HG03060 (cell line): Measurements from ENCODE around the gene TK1.
"Not testable (repeated sequence)": the region's sequence is repeated elsewhere in the genome, so short reads cannot be mapped to it uniquely, and the experiment has no call there.

Experiments used
- ATAC-seq: cut with Tn5 transposase; IDR thresholded peaks from one replicate; pipeline ENCODE4 v1.9.1; 2021; ENCODE audit warnings: low read depth, moderate number of reproducible peaks; ENCODE audit not compliant: unreplicated experiment

TK1 gene, protein sequence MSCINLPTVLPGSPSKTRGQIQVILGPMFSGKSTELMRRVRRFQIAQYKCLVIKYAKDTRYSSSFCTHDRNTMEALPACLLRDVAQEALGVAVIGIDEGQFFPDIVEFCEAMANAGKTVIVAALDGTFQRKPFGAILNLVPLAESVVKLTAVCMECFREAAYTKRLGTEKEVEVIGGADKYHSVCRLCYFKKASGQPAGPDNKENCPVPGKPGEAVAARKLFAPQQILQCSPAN

DNA sequence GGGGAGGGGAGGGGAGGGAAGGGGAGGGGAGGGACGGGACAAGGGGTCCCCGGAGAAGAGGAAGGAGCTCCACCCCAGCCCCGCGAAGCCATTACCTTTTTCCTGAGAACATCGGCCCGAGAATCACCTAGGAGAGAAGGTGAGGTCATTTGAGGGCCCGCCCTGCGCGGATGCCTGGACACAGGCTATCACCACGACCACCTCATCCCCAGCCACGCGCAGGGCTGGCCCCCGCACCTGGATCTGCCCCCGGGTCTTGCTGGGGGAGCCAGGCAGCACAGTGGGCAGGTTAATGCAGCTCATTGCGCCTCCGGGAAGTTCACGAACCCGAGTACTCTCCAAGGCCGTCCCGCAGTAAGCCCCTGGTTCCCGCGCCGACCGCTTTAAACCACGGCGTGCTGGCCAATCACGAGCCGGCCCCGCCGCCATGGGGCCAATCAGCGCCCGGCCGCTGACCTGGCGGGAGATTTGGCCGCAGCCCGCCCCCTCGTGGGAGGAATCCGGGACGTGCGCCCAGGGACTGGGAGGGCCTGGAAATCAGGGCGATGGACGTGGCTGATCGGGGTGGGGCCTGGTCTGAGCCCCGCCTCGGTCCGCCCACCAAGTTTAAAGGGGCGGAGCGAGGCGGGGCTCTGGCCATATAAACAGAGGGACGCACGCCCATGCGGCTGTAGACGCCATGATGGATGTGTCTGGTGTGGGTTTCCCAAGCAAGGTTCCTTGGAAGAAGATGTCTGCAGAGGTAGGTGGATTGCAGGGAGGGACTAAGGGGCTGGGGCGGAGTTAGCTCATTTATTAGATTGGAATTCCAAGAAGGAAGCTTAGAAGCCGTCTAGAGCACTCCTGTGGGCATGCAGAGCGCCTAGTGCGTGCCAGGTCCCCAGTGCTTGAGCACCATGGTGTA is at the start of gene TK1, which contains the start of gene AFMID:
Gene TK1 (minus strand): TSS at position 361 of the 904 bp plus-strand sequence. CDS start 58 bp downstream, at position 303.
Gene AFMID (plus strand): TSS at position 671 of the 904 bp plus-strand sequence. CDS start 9 bp downstream, at position 680.
- ATAC-seq, result peak; percentile 72

DNA sequence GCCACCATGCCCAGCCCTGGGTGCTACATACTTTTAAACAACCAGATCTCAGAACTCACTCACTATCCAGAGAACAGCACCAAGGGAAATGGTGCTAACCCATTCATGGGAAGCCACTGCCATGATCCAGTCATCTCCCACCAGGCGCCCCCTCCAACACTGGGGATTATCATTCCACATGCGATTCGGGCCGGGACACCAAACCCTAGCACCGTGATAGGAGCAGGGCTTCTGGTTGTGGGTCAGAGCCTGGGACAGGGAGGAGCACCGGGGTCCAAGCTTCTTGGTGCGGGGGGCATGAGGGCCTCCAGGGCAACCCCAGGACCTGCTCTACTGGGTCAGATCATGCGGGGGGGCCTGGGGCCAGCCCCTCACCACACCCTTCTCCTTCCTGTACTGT is 49.0 kb upstream of the TK1 start:
- ATAC-seq, result no peak

DNA sequence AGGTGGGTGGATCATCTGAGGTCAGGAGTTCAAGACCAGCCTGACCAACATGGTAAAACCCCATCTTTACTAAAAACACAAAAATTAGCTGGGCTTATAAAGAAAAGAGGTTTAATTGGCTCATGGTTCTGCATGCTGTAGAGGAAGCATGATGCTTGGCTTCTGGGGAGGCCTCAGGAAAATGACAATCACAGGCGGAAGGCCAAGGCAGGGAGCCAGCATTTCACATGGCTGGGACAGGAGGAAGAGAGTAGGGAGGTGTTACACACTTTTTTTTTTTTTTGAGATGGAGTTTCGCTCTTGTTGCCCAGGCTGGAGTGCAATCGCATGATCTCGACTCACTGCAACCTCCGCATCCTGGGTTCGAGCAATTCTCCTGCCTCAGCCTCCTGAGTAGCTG is 48.2 kb upstream of the TK1 start:
- ATAC-seq, result not testable (repeated sequence)

DNA sequence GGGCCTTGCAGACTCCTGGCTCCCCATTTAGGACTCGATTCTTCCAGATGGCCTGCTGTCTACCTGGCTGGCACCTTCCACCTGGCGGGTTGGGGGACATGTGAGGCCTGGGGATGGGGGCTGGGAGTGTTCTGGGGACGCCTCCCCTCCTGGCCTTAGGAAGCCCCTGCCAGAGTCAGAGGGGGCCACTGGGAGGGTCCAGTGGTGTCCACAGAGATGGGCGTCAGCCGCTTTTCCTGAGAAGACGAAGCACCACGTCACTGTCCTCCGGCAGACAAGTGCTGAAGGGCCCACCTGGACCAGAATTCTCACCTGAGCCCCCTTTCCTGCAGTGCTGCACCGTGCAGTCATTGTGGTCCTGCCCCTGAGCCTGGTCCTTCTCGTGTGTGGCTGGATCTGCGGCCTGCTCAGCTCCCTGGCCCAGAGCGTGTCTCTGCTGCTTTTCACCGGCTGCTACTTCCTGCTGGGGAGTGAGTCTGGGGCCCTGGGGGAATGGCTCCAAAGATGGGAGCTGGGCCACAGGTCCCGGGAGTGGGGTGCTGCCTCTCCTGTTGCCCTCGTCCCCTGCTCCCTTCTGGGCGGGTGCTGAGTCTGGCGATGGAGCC is 47.5 kb upstream of the TK1 start:
- ATAC-seq, result no peak

DNA sequence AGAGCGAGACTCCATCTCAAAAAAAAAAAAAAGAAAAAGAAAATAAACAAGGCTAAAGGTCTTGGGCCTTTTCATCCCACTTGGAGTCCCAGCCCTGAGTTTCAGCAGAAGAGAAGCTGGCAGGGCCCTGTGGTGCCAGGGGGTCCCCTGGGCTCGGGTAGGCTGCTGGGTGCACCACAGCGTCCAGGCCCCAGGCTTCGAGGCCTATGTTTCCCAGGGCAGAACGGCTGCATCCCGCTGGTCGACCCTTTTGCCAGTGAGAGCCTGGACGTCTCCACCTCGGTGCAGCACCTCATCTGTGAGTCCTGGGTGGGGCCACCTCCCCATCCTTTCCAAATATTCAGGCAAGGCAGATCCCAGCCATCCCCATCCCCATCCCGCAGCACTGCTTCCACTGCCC is 46.8 kb upstream of the TK1 start:
- ATAC-seq, result no peak

DNA sequence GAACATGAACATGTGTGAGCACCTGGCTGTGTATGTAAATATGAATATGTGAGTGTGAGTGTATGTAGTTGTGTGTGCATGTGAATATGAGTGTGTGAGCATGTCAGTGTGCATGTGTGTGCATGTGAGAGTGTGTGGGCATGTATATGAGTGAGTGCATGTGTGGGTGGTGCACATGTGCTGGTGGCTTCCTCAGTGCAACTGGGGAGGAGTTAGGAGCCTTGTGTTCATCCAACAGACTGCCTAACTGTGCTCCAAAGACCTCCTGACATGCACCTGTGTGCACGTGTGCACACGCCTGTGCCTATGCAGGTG is 46.0 kb upstream of the TK1 start:
- no peak for ATAC-seq

DNA sequence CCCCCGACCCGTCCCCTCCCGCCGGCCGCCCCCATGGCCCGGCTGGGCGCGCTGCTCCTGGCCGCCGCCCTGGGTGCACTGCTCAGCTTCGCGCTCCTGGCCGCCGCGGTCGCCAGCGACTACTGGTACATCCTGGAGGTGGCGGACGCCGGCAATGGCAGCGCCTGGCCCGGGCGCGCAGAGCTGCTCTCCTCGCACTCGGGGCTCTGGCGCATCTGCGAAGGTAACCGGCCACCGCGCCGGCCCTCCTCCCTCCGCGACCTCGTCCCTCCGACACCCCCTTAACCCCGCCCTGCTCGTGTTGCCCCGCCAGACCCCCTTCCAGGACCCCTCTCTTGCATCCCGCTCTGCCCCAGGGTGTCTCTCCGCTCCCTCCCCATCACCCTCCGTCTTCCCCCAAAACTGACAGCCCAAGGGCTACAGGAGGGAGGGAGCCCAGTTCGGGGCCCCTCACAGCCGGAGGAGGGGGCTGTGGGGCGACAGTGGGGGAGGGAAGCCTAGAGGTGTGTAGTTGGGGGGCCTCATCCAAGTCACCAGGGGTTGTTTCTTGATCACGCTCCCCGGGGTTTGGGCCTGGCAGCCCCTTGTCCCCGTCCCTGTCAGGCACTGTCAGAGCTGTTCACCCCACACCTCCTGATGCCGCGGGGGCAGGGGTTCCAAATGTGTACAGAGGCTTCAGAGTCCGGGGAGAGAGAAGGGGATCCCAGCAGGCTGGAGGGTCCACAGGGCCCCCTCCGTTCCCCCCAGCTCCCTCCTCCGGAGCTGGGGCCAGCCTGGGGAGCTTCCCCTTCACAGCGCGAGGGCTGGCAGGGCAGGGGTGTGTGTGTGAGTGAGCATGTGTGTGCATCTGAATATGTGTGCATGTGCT is 45.4 kb upstream of the TK1 start:
- ATAC-seq, result no peak

DNA sequence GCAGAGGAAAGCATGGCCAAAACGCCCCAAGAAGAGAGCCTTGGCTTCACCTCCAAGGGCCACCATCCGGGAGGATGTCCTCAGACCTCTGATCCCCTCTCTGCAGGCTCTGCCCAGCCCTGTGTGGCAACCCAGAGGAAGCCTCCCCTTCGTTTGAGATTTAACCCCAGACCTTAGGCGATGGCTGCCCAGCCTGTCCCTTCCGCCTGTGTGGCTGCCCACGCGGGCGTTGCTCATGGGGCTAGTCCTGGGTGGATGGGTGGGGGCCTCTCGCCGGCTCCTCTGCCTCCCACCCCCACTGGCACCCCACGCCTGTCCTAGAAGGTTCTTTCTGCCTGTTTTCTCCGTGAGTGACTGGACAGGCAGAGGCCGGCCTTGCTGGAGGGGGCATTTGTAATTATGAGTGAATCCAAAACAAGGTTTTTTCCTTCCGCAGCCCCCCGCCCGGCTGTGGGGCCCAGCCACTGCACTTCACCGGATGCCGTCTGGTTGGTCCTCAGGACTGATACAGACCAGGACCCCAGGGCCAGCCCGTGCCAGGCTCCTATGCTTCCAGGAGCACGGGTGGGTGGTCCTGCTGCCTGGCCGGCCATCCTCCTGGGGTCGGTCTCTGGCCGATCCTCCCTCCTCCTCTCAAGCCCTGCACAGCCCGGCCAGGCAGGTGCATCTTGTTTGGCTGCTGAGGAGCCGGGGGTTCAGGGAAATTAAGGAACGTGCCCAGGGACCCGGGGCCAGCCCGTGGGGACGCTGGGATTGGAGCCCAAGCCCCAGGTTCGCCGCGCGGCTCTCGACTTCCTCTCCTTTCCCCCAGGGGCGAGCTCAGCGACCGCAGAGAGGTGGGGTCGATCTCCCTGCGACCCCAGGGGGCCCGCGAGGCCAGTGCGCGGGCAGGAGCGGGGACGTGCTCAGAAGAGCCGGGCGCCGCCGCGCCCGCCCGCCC is 44.4 kb upstream of the TK1 start, which contains the start of gene TMEM235:
Gene TMEM235 (plus strand): TSS at position 636 of the 940 bp plus-strand sequence. CDS start 393 bp downstream, outside the sequence.
- no peak for ATAC-seq

DNA sequence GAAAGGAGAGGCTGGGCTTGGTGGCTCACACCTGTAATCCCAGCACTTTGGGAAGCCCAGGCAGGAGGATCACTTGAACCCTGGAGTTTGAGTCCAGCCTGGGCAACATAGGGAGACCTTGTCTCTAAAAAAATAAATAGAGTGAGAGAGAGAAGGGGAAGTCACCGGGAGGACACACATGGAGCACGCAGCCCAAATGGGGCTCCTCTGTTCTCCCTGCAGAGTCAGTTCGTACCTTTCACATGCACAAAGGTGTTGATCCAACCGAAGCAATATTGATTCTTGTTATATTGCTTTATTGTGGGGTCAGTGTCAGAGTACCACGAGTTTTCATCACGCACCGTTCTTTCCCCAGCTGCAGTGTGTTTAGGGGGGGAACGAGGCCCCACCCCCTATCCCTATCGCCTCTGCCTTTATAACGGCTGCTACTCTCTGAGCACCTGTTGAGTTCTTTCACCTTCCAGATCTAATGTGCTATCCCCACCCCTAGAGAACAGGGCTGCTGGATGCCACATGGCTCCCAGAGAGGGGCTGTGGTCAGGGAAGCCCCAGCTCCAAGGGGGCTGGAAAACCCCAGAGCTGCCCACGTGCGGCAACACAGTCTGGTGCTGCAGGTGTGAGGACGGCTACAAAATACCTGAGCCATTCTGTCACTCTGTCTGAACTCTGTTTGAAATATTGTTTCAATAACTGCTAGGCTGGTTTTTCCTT is 43.6 kb upstream of the TK1 start:
- no peak for ATAC-seq

DNA sequence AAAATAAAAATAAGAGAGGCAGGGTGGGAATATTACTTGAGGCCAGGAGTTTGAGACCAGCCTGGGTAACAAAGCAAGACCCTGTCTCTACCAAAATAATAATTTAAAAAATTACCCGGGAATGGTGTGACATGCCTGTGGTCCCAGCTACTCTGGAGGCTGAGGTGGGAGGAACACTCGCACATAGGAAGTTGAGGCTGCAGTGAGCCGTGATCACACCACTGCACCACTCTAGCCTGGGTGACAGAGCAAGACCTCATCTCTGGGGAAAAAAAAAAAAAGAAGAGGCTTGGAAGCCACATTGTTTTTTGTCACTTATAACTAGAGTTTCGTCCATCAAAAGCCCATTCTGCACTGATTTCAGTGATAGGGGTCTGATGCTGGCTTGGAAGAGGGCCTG is 41.3 kb upstream of the TK1 start:
- ATAC-seq, result no peak

DNA sequence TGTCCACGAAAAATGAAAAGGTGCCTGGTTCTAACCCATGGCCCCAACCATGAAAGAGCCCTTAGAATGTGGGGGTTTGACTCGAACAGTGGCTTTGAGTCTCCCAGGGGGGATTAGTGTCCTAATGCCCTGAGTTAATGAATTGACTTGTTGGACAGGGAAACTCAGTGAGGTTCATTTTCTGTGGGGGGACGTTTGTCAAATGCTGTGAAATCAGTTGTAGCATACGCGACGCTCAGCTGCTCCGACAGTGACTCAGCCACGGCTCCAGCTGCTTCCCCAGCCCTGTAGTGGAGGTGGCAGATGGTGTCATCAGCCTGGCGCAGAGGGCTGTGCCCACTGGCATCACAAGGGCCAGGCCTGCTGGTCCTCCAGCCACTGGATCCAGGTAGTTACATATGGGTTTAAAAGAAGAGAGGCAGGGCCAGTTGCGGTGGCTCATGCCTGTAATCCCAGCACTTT is 40.6 kb upstream of the TK1 start:
- no peak for ATAC-seq

DNA sequence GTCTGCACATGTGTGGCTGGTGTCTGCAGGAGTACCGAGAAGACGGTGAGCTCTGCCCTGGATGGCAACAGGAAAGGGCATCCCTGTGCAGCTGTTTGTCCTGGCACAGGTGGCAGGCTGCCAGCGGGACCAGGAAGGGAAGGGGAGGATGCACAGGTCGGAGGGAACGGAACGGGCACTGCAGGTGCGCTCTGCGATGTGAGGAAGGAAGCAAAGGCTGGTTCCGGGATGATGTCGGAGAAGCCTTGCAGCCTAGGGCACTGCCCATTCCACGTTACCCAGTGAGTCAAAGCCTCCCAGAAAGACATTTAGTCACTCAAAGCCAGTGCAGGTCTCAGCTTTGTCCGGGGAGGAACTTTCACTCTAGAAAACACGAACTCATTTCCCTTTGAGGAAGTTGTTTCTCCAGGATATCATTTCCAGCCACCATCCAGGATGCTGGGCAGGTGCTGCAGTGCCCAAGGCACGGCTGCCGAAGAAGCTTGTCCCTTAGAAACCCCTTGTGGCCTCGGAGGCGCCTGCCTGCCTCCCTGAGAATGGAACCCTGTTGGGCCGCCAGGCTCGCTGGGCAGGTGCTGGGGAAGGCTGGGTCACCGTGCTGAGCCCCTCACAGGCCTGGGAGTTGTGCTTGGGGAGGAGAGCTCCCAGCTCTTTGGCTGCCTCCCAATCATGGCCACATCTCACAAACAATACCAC is 40.1 kb upstream of the TK1 start:
- ATAC-seq, result no peak

DNA sequence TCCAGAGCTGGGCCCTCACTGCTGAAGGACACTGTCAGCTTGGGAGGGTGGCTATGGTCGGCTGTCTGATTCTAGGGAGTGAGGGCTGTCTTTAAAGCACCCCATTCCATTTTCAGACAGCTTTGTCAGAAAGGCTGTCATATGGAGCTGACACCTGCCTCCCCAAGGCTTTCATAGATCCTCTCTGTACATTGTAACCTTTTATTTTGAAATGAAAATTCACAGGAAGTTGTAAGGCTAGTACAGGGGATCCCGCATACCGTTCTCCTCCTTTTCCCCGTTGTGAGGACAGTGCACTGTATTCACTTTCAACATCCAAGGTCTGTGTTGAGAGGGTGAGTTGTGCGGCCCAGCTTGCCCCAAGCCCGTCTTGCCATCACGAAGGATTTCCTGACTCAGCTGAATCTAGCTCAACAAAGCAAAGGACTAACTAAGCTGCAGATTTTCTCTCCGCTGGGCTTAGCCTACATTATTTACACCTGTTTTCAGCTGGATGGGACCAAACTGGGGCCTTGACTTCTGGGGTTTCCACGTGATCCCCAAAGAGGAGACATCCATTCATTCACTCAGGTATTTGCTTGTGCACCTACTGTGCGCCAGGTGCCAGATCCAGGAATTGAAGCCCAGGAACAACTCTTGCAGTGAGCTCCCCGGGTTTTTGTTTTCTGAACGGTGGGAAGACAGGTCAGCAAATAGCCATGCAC is 39.4 kb upstream of the TK1 start:
- ATAC-seq, result no peak

DNA sequence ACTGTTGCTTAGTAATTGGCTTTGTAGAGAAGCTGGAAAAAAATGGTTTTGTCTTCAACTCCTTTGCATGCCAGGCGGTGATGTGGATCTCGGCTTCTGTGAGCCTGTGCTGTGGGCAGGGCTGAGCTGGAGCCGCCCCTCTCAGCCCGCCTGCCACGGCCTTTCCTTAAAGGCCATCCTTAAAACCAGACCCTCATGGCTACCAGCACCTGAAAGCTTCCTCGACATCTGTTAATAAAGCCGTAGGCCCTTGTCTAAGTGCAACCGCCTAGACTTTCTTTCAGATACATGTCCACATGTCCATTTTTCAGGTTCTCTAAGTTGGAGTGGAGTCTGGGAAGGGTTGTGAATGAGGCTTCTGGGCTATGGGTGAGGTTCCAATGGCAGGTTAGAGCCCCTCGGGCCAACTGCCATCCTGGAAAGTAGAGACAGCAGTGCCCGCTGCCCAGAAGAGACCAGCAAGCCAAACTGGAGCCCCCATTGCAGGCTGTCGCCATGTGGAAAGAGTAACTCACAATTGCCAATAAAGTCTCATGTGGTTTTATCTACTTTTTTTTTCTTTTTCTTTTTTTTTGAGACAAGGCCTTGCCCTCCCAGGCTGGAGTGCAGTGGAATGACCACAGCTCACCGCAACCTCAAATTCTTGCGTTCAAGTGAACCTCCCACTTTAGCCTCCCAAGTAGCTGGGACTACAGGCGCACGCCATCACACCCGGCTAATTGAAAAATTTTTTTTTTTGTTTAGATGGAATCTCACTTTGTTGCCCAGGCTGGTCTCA is 38.4 kb upstream of the TK1 start:
- ATAC-seq, result no peak

DNA sequence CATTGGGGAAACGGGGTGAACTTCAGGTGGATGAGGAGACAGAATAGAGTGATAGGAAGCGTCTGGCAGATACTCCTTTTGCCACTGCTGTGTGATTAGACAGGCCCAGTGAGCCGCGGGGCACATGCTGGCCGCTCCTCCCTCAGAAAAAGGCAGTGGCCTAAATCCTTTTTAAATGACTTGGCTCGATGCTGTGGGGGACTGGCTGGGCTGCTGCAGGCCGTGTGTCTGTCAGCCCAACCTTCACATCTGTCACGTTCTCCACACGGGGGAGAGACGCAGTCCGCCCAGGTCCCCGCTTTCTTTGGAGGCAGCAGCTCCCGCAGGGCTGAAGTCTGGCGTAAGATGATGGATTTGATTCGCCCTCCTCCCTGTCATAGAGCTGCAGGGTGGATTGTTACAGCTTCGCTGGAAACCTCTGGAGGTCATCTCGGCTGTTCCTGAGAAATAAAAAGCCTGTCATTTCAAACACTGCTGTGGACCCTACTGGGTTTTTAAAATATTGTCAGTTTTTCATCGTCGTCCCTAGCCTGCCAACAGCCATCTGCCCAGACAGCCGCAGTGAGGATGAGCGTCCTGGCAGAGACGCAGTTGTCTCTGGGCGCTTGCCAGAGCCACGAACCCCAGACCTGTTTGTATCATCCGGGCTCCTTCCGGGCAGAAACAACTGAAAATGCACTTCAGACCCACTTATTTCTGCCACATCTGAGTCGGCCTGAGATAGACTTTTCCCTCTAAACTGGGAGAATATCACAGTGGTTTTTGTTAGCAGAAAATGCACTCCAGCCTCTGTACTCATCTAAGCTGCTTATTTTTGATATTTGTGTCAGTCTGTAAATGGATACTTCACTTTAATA is 37.6 kb upstream of the TK1 start:
- no peak for ATAC-seq

DNA sequence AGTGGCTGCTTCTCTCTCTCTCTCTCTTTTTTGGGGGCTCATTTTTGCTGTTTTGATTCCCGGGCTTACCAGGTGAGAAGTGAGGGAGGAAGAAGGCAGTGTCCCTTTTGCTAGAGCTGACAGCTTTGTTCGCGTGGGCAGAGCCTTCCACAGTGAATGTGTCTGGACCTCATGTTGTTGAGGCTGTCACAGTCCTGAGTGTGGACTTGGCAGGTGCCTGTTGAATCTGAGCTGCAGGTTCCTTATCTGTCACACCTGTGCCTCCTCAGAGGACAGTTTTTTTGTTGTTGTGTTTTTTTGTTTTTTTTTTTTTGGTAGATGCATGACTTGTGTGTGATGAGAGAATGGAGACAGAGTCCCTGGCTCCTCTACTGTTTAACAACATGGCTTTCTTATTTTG is 36.9 kb upstream of the TK1 start:
- no peak for ATAC-seq
